Esophagus mucosa (tissue), 1 donor: ENCODE results near the gene HIPK2. TPM values are rescaled to one million over a fixed set of nuclear protein-coding genes. Genes with fewer than 3 reads are reported as not detected.

ENCODE experiments used
- ATAC-seq: fragments of 200-7000 bp; cut with Tn5 transposase; one replicate; pipeline ENCODE4 v1.9.1; 2020
- total RNA-seq: library from RNA; stranded (reverse); gene quantifications from one replicate; pipeline ENCODE4 v1.2.4, GENCODE V29; 2023
- donor health status: DM: yes; HTN: yes; CAD: no.

Gene HIPK2
- total RNA-seq, 1 donor from 2014 or later: 39.5 TPM

GRCh38 chr7:139531094-139531493 lies 246.7 kb downstream of the HIPK2 start:
- no peak for ATAC-seq

GRCh38 chr7:139526578-139527544 lies 250.9 kb downstream of the HIPK2 start:
- peak; percentile 59 for ATAC-seq

GRCh38 chr7:139525750-139526149 lies 252.0 kb downstream of the HIPK2 start:
- no peak for ATAC-seq

- no peak for ATAC-seq
These were observed 252.6 kb downstream of the HIPK2 start for GRCh38 chr7:139525239-139525638.

- ATAC-seq: no peak
These were observed 253.6 kb downstream of the HIPK2 start for GRCh38 chr7:139523968-139524815.

GRCh38 chr7:139523199-139523941 lies 254.4 kb downstream of the HIPK2 start, which contains the start of gene CLEC2L:
CLEC2L (plus strand) TSS chr7:139523685; CDS start chr7:139523928, 243 bp downstream.
- ATAC-seq: peak; percentile 44

- no peak for ATAC-seq
These were observed 255.0 kb downstream of the HIPK2 start for GRCh38 chr7:139522830-139523198.

GRCh38 chr7:139521439-139521838 lies 256.4 kb downstream of the HIPK2 start:
- ATAC-seq: no peak

GRCh38 chr7:139515266-139515665 lies 262.5 kb downstream of the HIPK2 start:
- ATAC-seq: no peak

Other genes starting within 250 kb of the HIPK2 start
- 10.8 TPM for gene TBXAS1, start 51.3 kb upstream of the HIPK2 start, total RNA-seq